ENCODE data around the gene PMEL. TPM values are rescaled to one million over a fixed set of nuclear protein-coding genes. Genes with fewer than 3 reads are reported as not detected.

PMEL gene
- total and polyA plus RNA-seq, 9 of the 15 experiments (the other 6 are each of a cell fraction or from before 2014, with no cell fraction given), result 0.36 to 2.0 (median 0.98) TPM

DNA sequence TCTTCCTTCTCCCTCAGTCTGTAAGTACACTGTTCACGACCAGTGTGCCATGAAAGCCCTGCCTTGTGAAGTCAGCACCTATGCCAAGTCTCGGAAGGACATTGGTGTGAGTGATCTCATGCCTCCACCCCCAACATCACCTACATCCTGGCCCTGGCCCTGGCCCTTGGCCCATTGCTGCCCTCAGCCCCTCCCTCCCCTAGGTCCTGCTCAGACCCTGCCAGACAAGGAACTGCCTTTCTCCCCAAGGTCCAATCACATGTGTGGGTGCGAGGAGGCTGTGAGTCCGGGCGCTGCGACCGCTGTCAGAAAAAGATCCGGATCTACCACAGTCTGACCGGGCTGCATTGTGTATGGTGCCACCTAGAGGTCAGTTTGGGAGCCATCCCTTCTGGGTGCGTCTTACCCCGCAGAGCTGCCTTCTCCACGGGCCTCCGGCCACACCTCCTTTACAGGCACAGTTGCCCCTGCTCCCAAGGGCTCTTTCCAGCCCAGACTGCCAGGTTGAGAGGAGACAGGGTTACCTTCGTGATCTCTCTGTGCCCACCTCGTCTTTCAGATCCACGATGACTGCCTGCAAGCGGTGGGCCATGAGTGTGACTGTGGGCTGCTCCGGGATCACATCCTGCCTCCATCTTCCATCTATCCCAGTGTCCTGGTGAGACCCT lies 25.6 kb downstream of the PMEL start (continued):
- TF ChIP-seq CTCFL (IDR thresholded peaks at IDR 0.05; ENCODE audit: borderline replicate concordance, insufficient read depth, low read depth, low read length, poor library complexity, severe bottlenecking), result no peak
- peak; percentile 96 for TF ChIP-seq ZSCAN29 (IDR thresholded peaks at IDR 0.05)
- no peak for TF ChIP-seq PCBP2 (IDR thresholded peaks at IDR 0.05; ENCODE audit: low read depth, low read length, poor library complexity, severe bottlenecking)
- TF ChIP-seq ZNF668 (CRISPR knock-in tag; IDR thresholded peaks at IDR 0.05), result no peak
- 0 out of 2 replicates have a peak, but pooled peaks have one; percentile 47 for TF ChIP-seq ZNF431 (CRISPR knock-in tag; IDR thresholded peaks at IDR 0.05)
- TF ChIP-seq MYC (IDR thresholded peaks at IDR 0.05; ENCODE audit: low read depth, low read length), result no peak
- no peak for TF ChIP-seq MYC (CRISPR knock-in tag; IDR thresholded peaks at IDR 0.05; ENCODE audit: borderline replicate concordance, low read depth)
- no peak for TF ChIP-seq KAT7 (CRISPR knock-in tag; IDR thresholded peaks at IDR 0.05; ENCODE audit: borderline replicate concordance)
- TF ChIP-seq PTTG1 (tag; IDR thresholded peaks at IDR 0.05; ENCODE audit: low read depth), result no peak
- TF ChIP-seq CXXC5 (CRISPR knock-in tag; IDR thresholded peaks at IDR 0.05), result peak; percentile 23; the same call in 1 of the 2 replicates
- no peak for TF ChIP-seq GTF2F1 (IDR thresholded peaks at IDR 0.05; ENCODE audit: low read depth, low read length)
- TF ChIP-seq RAD21 (CRISPR knock-in tag; conservative IDR thresholded peaks at IDR 0.05 in 1 of 2, IDR thresholded peaks at IDR 0.05 in 1 of 2), result peak; percentile 75 to 88
- TF ChIP-seq CBFB (CRISPR knock-in tag; IDR thresholded peaks at IDR 0.05), result no peak
- peak; percentile 71 for TF ChIP-seq SMC3 (conservative IDR thresholded peaks at IDR 0.05; ENCODE audit: insufficient read depth, low read depth, low read length)
- TF ChIP-seq, protein P1, sequence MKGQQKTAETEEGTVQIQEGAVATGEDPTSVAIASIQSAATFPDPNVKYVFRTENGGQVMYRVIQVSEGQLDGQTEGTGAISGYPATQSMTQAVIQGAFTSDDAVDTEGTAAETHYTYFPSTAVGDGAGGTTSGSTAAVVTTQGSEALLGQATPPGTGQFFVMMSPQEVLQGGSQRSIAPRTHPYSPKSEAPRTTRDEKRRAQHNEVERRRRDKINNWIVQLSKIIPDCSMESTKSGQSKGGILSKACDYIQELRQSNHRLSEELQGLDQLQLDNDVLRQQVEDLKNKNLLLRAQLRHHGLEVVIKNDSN (CRISPR knock-in tag; IDR thresholded peaks at IDR 0.05), result no peak
- TF ChIP-seq, protein P2, sequence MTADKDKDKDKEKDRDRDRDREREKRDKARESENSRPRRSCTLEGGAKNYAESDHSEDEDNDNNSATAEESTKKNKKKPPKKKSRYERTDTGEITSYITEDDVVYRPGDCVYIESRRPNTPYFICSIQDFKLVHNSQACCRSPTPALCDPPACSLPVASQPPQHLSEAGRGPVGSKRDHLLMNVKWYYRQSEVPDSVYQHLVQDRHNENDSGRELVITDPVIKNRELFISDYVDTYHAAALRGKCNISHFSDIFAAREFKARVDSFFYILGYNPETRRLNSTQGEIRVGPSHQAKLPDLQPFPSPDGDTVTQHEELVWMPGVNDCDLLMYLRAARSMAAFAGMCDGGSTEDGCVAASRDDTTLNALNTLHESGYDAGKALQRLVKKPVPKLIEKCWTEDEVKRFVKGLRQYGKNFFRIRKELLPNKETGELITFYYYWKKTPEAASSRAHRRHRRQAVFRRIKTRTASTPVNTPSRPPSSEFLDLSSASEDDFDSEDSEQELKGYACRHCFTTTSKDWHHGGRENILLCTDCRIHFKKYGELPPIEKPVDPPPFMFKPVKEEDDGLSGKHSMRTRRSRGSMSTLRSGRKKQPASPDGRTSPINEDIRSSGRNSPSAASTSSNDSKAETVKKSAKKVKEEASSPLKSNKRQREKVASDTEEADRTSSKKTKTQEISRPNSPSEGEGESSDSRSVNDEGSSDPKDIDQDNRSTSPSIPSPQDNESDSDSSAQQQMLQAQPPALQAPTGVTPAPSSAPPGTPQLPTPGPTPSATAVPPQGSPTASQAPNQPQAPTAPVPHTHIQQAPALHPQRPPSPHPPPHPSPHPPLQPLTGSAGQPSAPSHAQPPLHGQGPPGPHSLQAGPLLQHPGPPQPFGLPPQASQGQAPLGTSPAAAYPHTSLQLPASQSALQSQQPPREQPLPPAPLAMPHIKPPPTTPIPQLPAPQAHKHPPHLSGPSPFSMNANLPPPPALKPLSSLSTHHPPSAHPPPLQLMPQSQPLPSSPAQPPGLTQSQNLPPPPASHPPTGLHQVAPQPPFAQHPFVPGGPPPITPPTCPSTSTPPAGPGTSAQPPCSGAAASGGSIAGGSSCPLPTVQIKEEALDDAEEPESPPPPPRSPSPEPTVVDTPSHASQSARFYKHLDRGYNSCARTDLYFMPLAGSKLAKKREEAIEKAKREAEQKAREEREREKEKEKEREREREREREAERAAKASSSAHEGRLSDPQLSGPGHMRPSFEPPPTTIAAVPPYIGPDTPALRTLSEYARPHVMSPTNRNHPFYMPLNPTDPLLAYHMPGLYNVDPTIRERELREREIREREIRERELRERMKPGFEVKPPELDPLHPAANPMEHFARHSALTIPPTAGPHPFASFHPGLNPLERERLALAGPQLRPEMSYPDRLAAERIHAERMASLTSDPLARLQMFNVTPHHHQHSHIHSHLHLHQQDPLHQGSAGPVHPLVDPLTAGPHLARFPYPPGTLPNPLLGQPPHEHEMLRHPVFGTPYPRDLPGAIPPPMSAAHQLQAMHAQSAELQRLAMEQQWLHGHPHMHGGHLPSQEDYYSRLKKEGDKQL (CRISPR knock-in tag; IDR thresholded peaks at IDR 0.05; ENCODE audit: borderline replicate concordance), result no peak
- no peak for TF ChIP-seq ZNF561 (CRISPR knock-in tag; conservative IDR thresholded peaks at IDR 0.05)
- no peak for TF ChIP-seq SMAD1 (IDR thresholded peaks at IDR 0.05; ENCODE audit: low read depth, low read length, partially characterized antibody)
